ENCODE data around the gene TEN1. TPM values are rescaled to one million over a fixed set of nuclear protein-coding genes. Genes with fewer than 3 reads are reported as not detected.
"Not testable (repeated sequence)": the region's sequence is repeated elsewhere in the genome, so short reads cannot be mapped to it uniquely, and the experiment has no call there.

Gene TEN1
- total and polyA plus RNA-seq, 7 donors: 3.4 to 21.1 (median 8.8) TPM

GRCh38 chr17:75959051-75959838 lies 19.8 kb upstream of the TEN1 start:
- no peak for TF ChIP-seq CTCF (IDR thresholded peaks at IDR 0.05)
- no peak overlapping the region for H3K27ac ChIP-seq
- H3K4me1 ChIP-seq: no peaks in the 10 kb centered on the region
- no peaks in the 10 kb centered on the region for H3K27me3 ChIP-seq (ENCODE audit: insufficient read depth in 3 of 3, low read length in 2 of 3)
- DNase-seq (no peak), ATAC-seq (no peak)
- no peaks in the 10 kb centered on the region for H3K9me3 ChIP-seq
- intact Hi-C loops (cut with DNase I): no loop called here
- no peak overlapping the region for H3K4me3 ChIP-seq
- WGBS, 3 donors: 70 to 80% (median 76%) methylated on average over 8 of the region's 8 CpGs
- peaks cover 5 to 49% of the 10 kb centered on the region in 2 donors for H3K36me3 ChIP-seq (ENCODE audit: insufficient read depth in 1 of 2, low read depth in 1 of 2)

- H3K36me3 ChIP-seq (ENCODE audit: insufficient read depth in 1 of 2, low read depth in 1 of 2): peaks cover 5 to 42% of the 10 kb centered on the region in 2 donors
- DNase-seq (no peak), ATAC-seq (no peak)
- no peaks in the 10 kb centered on the region for H3K9me3 ChIP-seq
- no peaks in the 10 kb centered on the region for H3K27me3 ChIP-seq (ENCODE audit: insufficient read depth in 3 of 3, low read length in 2 of 3)
- no peak for TF ChIP-seq CTCF (IDR thresholded peaks at IDR 0.05)
- no peak overlapping the region for H3K27ac ChIP-seq
- 93 to 97% (median 95%) methylated on average over 11 of the region's 11 CpGs for WGBS, 3 donors
- intact Hi-C loops (cut with DNase I): no loop called here
- no peak overlapping the region for H3K4me3 ChIP-seq
- H3K4me1 ChIP-seq: no peaks in the 10 kb centered on the region
Measured at GRCh38 chr17:75959839-75960511, 19.1 kb upstream of the TEN1 start.

GRCh38 chr17:75965468-75965867 lies 13.6 kb upstream of the TEN1 start:
- WGBS, 3 donors: 86 to 95% (median 89%) methylated on average over 6 of the region's 6 CpGs
- no peak for ATAC-seq
- H3K9me3 ChIP-seq: no peaks in the 10 kb centered on the region
- peaks cover 3% of the 10 kb centered on the region for H3K4me1 ChIP-seq
- intact Hi-C loops (cut with DNase I): no loop called here
- TF ChIP-seq CTCF (IDR thresholded peaks at IDR 0.05): no peak
- H3K4me3 ChIP-seq: no peak overlapping the region
- H3K27ac ChIP-seq: no peak overlapping the region
- H3K27me3 ChIP-seq (ENCODE audit: insufficient read depth in 3 of 3, low read length in 2 of 3): no peaks in the 10 kb centered on the region
- no peak for DNase-seq
- peaks cover 0 to 8% of the 10 kb centered on the region in 2 donors for H3K36me3 ChIP-seq (ENCODE audit: insufficient read depth in 1 of 2, low read depth in 1 of 2)

GRCh38 chr17:75969044-75969443 lies 10.0 kb upstream of the TEN1 start:
- WGBS, 3 donors: 87 to 96% (median 94%) methylated on average over 10 of the region's 10 CpGs
- intact Hi-C loops (cut with DNase I); DNase-seq; H3K9me3 ChIP-seq; H3K27me3 ChIP-seq (ENCODE audit: insufficient read depth in 3 of 3, low read length in 2 of 3); H3K4me3 ChIP-seq; H3K27ac ChIP-seq; ATAC-seq: not testable (repeated sequence)
- Histone ChIP-seq H3K4me1 (peaks cover 15% of the 10 kb centered on the region), H3K36me3 (ENCODE audit: insufficient read depth in 1 of 2, low read depth in 1 of 2) (peaks cover 0 to 37% of the 10 kb centered on the region in 2 donors)

- Histone ChIP-seq H3K27me3 (ENCODE audit: insufficient read depth in 3 of 3, low read length in 2 of 3) (no peaks in the 10 kb centered on the region), H3K4me3 (no peak overlapping the region), H3K27ac (peak overlapping the region; percentile 34), H3K4me1 (peaks cover 20% of the 10 kb centered on the region), H3K9me3 (no peaks in the 10 kb centered on the region), H3K36me3 (ENCODE audit: insufficient read depth in 1 of 2, low read depth in 1 of 2) (peaks cover 0 to 41% of the 10 kb centered on the region in 2 donors)
- TF ChIP-seq CTCF (IDR thresholded peaks at IDR 0.05): no peak
- WGBS, 3 donors: 59 to 64% (median 59%) methylated on average over 4 of the region's 4 CpGs
- ATAC-seq (no peak), DNase-seq (no peak)
- intact Hi-C loops (cut with DNase I): no loop called here
Measured at GRCh38 chr17:75970011-75970523, 9.0 kb upstream of the TEN1 start.

Data from psoas muscle (tissue), 8 donors.